B cell (primary cell): ENCODE measurements around the gene MARVELD1. TPM values are rescaled to one million over a fixed set of nuclear protein-coding genes. Genes with fewer than 3 reads are reported as not detected.
A peak's percentile ranks its signal among the peaks of the same experiment; 100 is the strongest.

ENCODE experiments used
- ATAC-seq: fragments of 200-7000 bp; cut with Tn5 transposase; one replicate; pipeline ENCODE4 v1.10.0; 2021; ENCODE audit warnings: low read depth, mild to moderate bottlenecking, moderate number of reproducible peaks, moderate library complexity
- CTCF ChIA-PET: fragments of 350-600 bp; sonication (Branson Sonifier 250); formaldehyde crosslinking; loops from one replicate; lab custom pipeline; 2021; ENCODE audit warnings: antibody characterized with exemption, inconsistent platforms; lab: Charles Lee
- POLR2A ChIA-PET: fragments of 350-600 bp; sonication (Branson Sonifier 250); formaldehyde crosslinking; loops from one replicate; lab custom pipeline; 2021; ENCODE audit warnings: antibody characterized with exemption; lab: Charles Lee
- DNase-seq: peaks from one replicate; pipeline ENCODE4 v3.0.0; 2013
- H2AFZ ChIP-seq: 2 replicates; pipeline ENCODE4 v1.6.1; 2012; ENCODE audit warnings: mild to moderate bottlenecking, low read depth, low read length; ENCODE audit not compliant: insufficient read depth, poor library complexity, severe bottlenecking
- H3K27ac ChIP-seq, 2 donors: 1 replicate in 1 of 2; 2 replicates in 1 of 2; pipeline ENCODE4 v1.5.1; 2012 to 2013; ENCODE audit warnings: low read length in 2 of 2, mild to moderate bottlenecking in 2 of 2, moderate library complexity in 1 of 2
- H3K27me3 ChIP-seq, 4 experiments: fragments of 200-600 bp in 1 of 4; sonication (generic) in 1 of 4; replicated peaks in 1 of 4; 1 replicate in 2 of 4; 2 replicates in 2 of 4; pipeline versions ENCODE4 v1.6.1 to v1.7.0; 2013 to 2016; ENCODE audit warnings: low read length in 3 of 4, mild to moderate bottlenecking in 2 of 4, mixed read lengths in 1 of 4, moderate library complexity in 1 of 4; ENCODE audit not compliant: insufficient read depth in 4 of 4, control insufficient read depth in 3 of 4; ENCODE audit errors: control extremely low read depth in 1 of 4
- H3K36me3 ChIP-seq, 2 experiments: replicated peaks in 1 of 2; 1 replicate in 1 of 2; 2 replicates in 1 of 2; pipeline versions ENCODE4 v1.6.1 to v1.7.1; 2013; ENCODE audit warnings: low read length in 1 of 2; ENCODE audit not compliant: insufficient read depth in 2 of 2, control insufficient read depth in 1 of 2; ENCODE audit errors: control extremely low read depth in 1 of 2, extremely low read depth in 1 of 2
- H3K4me1 ChIP-seq, 2 donors: fragments of 200-600 bp in 1 of 2; sonication (generic) in 1 of 2; 1 replicate in 1 of 2; 2 replicates in 1 of 2; pipeline versions ENCODE4 v1.5.1 to v1.6.1; 2013 to 2017; ENCODE audit warnings: low read length in 2 of 2; ENCODE audit not compliant: control insufficient read depth in 2 of 2, insufficient read depth in 2 of 2
- H3K4me2 ChIP-seq: replicated peaks from 2 replicates; pipeline ENCODE3; 2012; ENCODE audit warnings: mild to moderate bottlenecking, low read depth, low read length; ENCODE audit not compliant: poor library complexity, severe bottlenecking
- H3K4me3 ChIP-seq, 5 experiments: fragments of 200-600 bp in 1 of 5; sonication (generic) in 1 of 5; 1 replicate in 3 of 5; 2 replicates in 2 of 5; pipeline versions ENCODE4 v1.5.1 to v1.7.0; 2011 to 2016; ENCODE audit warnings: low read length in 4 of 5, mild to moderate bottlenecking in 4 of 5, low read depth in 2 of 5, control low read depth in 1 of 5, moderate library complexity in 1 of 5; ENCODE audit not compliant: insufficient read depth in 1 of 5; ENCODE audit errors: control extremely low read depth in 1 of 5, extremely low read depth in 1 of 5
- H3K79me2 ChIP-seq: fragments of 200-600 bp; sonication (generic); one replicate; pipeline ENCODE4 v1.6.0; 2016; ENCODE audit warnings: low read length; ENCODE audit not compliant: control insufficient read depth, insufficient read depth
- H3K9ac ChIP-seq: fragments of 200-600 bp; sonication (generic); 2 replicates; pipeline ENCODE4 v1.6.1; 2017; ENCODE audit warnings: mild to moderate bottlenecking, low read length, moderate library complexity
- H3K9me3 ChIP-seq, 3 donors: one replicate each; pipeline versions ENCODE4 v1.6.1 to v1.7.1; 2013; ENCODE audit warnings: low read length in 2 of 3; ENCODE audit not compliant: control insufficient read depth in 2 of 3, insufficient read depth in 1 of 3; ENCODE audit errors: control extremely low read depth in 1 of 3
- H4K20me1 ChIP-seq: 2 replicates; pipeline ENCODE4 v1.6.0; 2012; ENCODE audit warnings: mild to moderate bottlenecking, low read length; ENCODE audit not compliant: insufficient read depth, control insufficient read depth, poor library complexity, severe bottlenecking
- H3K27ac Mint-ChIP-seq: one replicate; pipeline ENCODE4 v1.8.0; 2021; ENCODE audit warnings: mixed read lengths
- H3K27me3 Mint-ChIP-seq: one replicate; pipeline ENCODE4 v1.8.0; 2021; ENCODE audit warnings: mixed read lengths
- H3K4me1 Mint-ChIP-seq: one replicate; pipeline ENCODE4 v1.8.0; 2021; ENCODE audit warnings: mixed read lengths
- H3K4me3 Mint-ChIP-seq: one replicate; pipeline ENCODE4 v1.8.0; 2021; ENCODE audit warnings: mixed read lengths
- H3K9me3 Mint-ChIP-seq: one replicate; pipeline ENCODE4 v1.8.0; 2022; ENCODE audit warnings: mixed read lengths; ENCODE audit not compliant: insufficient read depth
- EZH2 ChIP-seq: IDR thresholded peaks from 2 replicates; pipeline ENCODE4 v1.6.1; 2012; ENCODE audit warnings: borderline replicate concordance, low read depth, mild to moderate bottlenecking, moderate library complexity, low read length; ENCODE audit not compliant: insufficient read depth, poor library complexity, severe bottlenecking
- WGBS: methylation state at CpG from one replicate; pipeline ENCODE4 v1.1.5; 2013; ENCODE audit warnings: missing lambda C conversion rate; ENCODE audit not compliant: insufficient coverage; 5-methylcytosine and 5-hydroxymethylcytosine counted together
- intact Hi-C: fragments of 100-400 bp; cut with micrococcal nuclease; formaldehyde crosslinking; loops from one replicate; pipeline ENCODE4 v1.10.0; 2022
- polyA plus RNA-seq: library from polyadenylated mRNA; depleted of rRNA; stranded (reverse); fragments of >200 nt; gene quantifications from 2 replicates; pipeline ENCODE4 v1.2.3, GENCODE V29; 2012
- total RNA-seq, 2 donors: library from RNA; stranded (reverse); fragments of 120-200 nt in 1 of 2; gene quantifications; 1 replicate in 1 of 2; 2 replicates in 1 of 2; pipeline versions ENCODE4 v1.2.3 to v1.2.4, GENCODE V29; 2013 to 2022
- TF ChIP-seq, protein P1 (sequence below): fragments of 200-600 bp; IDR thresholded peaks from one replicate; pipeline ENCODE4 v1.8.0; 2022; ENCODE audit warnings: antibody characterized with exemption, mild to moderate bottlenecking

Gene MARVELD1
- total and polyA plus RNA-seq, 2 donors (not counting 1 experiment from before 2014, with no cell fraction given), result 0.45 to 0.54 TPM

DNA sequence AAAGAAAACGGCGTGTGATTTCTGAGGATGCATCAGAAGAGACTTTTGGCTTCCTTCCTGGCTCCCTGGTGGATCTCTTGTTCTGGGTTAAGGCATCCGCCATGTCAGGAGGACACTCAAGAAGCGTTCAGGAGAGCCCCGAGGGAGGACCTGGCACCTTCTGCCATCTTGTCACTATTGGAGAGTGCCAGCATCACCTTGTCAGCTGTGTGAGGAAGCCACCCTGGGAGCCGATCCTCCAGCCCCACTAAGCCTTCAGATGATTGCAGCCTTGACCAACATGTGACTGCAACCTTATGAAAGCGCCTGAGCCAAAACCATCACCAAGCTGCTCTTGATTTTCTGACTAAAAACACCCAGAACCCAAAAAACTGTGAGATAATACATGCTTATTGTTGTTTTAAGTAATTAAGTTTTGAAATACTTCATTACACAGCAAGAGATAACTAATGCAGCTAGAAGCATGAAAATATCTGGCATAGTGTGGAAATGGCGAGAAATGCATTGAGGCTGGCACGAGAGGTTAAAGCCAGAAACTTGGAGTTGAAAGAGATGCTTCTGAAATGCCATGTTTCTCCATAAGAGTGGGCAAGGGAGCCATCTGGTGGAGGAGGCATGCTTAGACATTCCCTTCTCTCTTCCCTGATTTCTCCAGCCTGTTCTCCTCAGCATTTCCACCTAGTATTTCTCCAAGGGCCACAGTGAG lies 18.0 kb downstream of the MARVELD1 start:
- H3K27me3 Mint-ChIP-seq, result peaks cover 4% of the 10 kb centered on the region
- H3K9me3 Mint-ChIP-seq, result no peaks in the 10 kb centered on the region
- Histone ChIP-seq H3K9me3 (no peaks in the 10 kb centered on the region), H4K20me1 (no peaks in the 10 kb centered on the region), H3K4me1 (peaks cover 5 to 6% of the 10 kb centered on the region in 2 donors), H3K4me3 (no peak overlapping the region), H3K27ac (no peak overlapping the region), H2AFZ (no peak overlapping the region), H3K9ac (no peak overlapping the region), H3K4me2 (no peak overlapping the region), H3K36me3 (no peaks in the 10 kb centered on the region), H3K79me2 (no peaks in the 10 kb centered on the region), H3K27me3 (peaks cover 0 to 3% (median 0%) of the 10 kb centered on the region in 4 experiments)
- ATAC-seq, result peak; percentile 70
- peaks cover 10% of the 10 kb centered on the region for H3K4me1 Mint-ChIP-seq
- 77% methylated on average over 8 of the region's 9 CpGs for whole genome bisulfite sequencing
- H3K27ac Mint-ChIP-seq, result peak overlapping the region; percentile 55
- H3K4me3 Mint-ChIP-seq, result no peak overlapping the region
- DNase-seq, result peak; percentile 76
- intact Hi-C loops, result loop anchor here (1.0 to 2.0 kb wide), 5 partner anchors 17 to 325 kb away; partner anchors contain the start of gene AVPI1
- CTCF ChIA-PET, result interaction anchor here (0.8 to 11.1 kb wide), 16 partner anchors 13 to 293 kb away, joined by 3 to 267 read pairs (median 8); partner anchors contain the start of genes ANKRD2 and AVPI1
- POLR2A ChIA-PET, result interaction anchor here (0.6 kb wide), 1 partner anchor 23 kb away, joined by 3 read pairs; no protein-coding TSS in a partner anchor
- TF ChIP-seq EZH2, result no peak
- TF ChIP-seq, protein P1, sequence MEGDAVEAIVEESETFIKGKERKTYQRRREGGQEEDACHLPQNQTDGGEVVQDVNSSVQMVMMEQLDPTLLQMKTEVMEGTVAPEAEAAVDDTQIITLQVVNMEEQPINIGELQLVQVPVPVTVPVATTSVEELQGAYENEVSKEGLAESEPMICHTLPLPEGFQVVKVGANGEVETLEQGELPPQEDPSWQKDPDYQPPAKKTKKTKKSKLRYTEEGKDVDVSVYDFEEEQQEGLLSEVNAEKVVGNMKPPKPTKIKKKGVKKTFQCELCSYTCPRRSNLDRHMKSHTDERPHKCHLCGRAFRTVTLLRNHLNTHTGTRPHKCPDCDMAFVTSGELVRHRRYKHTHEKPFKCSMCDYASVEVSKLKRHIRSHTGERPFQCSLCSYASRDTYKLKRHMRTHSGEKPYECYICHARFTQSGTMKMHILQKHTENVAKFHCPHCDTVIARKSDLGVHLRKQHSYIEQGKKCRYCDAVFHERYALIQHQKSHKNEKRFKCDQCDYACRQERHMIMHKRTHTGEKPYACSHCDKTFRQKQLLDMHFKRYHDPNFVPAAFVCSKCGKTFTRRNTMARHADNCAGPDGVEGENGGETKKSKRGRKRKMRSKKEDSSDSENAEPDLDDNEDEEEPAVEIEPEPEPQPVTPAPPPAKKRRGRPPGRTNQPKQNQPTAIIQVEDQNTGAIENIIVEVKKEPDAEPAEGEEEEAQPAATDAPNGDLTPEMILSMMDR, result peak; percentile 82

DNA sequence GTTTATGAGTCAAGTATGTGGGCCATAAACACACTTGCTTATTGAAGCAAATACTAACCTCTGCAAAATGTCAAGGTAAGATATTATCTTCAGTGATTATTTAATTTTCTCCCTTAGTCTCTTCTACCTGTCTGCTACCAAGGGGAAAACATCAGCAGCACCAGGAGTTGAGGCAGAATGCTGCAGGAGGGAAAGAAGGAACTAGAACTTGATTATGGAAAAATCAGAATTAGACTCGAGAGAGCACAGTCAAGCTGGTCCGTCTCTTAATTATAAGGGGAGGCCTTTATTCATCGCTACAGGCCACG lies 18.5 kb downstream of the MARVELD1 start:
- peaks cover 2% of the 10 kb centered on the region for H3K79me2 ChIP-seq
- Mint-ChIP-seq H3K27ac (peak overlapping the region; percentile 55), H3K4me3 (no peak overlapping the region), H3K9me3 (no peaks in the 10 kb centered on the region), H3K27me3 (peaks cover 4% of the 10 kb centered on the region), H3K4me1 (peaks cover 15% of the 10 kb centered on the region)
- peaks cover 0 to 3% (median 0%) of the 10 kb centered on the region in 4 experiments for H3K27me3 ChIP-seq
- H3K9me3 ChIP-seq, result no peaks in the 10 kb centered on the region
- H3K27ac ChIP-seq, result no peak overlapping the region
- no peak overlapping the region for H3K4me2 ChIP-seq
- 75% methylated on average over 2 of the region's 4 CpGs for WGBS
- CTCF ChIA-PET, result interaction anchor here (0.8 to 11.1 kb wide), 16 partner anchors 13 to 294 kb away, joined by 3 to 267 read pairs (median 8); partner anchors contain the start of genes ANKRD2 and AVPI1
- no peak for TF ChIP-seq EZH2
- TF ChIP-seq, protein P1, result no peak
- H3K36me3 ChIP-seq, result no peaks in the 10 kb centered on the region
- H2AFZ ChIP-seq, result no peak overlapping the region
- no peak for DNase-seq
- no peak for ATAC-seq
- POLR2A ChIA-PET, result no interaction called here
- no peak overlapping the region for H3K4me3 ChIP-seq
- H3K9ac ChIP-seq, result no peak overlapping the region
- no peaks in the 10 kb centered on the region for H4K20me1 ChIP-seq
- peaks cover 7 to 9% of the 10 kb centered on the region in 2 donors for H3K4me1 ChIP-seq
- intact Hi-C loops, result no loop called here
